Measurements from ENCODE around the gene STUB1. TPM values are rescaled to one million over a fixed set of nuclear protein-coding genes. Genes with fewer than 3 reads are reported as not detected.

Gene STUB1
- total RNA-seq, 1 donor from 2014 or later, result 99.3 TPM

GRCh38 chr16:700684-701584 lies 20.7 kb downstream of the STUB1 start:
- no peak overlapping the region for H3K4me3 Mint-ChIP-seq
- H3K36me3 Mint-ChIP-seq (ENCODE audit: low read depth), result no peaks in the 10 kb centered on the region
- TF ChIP-seq CTCF (conservative IDR thresholded peaks at IDR 0.05), result no peak
- no peak overlapping the region for H3K27ac Mint-ChIP-seq (ENCODE audit: unreplicated experiment)
- H3K9me3 Mint-ChIP-seq, result no peaks in the 10 kb centered on the region
- DNase-seq (ENCODE audit: low read depth, low spot score), result peak; percentile 67
- H3K4me1 Mint-ChIP-seq, result no peaks in the 10 kb centered on the region
- H3K27me3 Mint-ChIP-seq (ENCODE audit: low read depth), result peaks cover 86% of the 10 kb centered on the region

GRCh38 chr16:702341-702740 lies 22.1 kb downstream of the STUB1 start:
- peaks cover 86% of the 10 kb centered on the region for H3K27me3 Mint-ChIP-seq (ENCODE audit: low read depth)
- no peaks in the 10 kb centered on the region for H3K9me3 Mint-ChIP-seq
- no peaks in the 10 kb centered on the region for H3K36me3 Mint-ChIP-seq (ENCODE audit: low read depth)

GRCh38 chr16:703406-703805 lies 23.2 kb downstream of the STUB1 start:
- peaks cover 84% of the 10 kb centered on the region for H3K27me3 Mint-ChIP-seq (ENCODE audit: low read depth)
- H3K4me3 Mint-ChIP-seq, result no peak overlapping the region
- H3K4me1 Mint-ChIP-seq, result no peaks in the 10 kb centered on the region
- H3K9me3 Mint-ChIP-seq, result no peaks in the 10 kb centered on the region
- DNase-seq (ENCODE audit: low read depth, low spot score), result no peak
- H3K27ac Mint-ChIP-seq (ENCODE audit: unreplicated experiment), result no peak overlapping the region
- H3K36me3 Mint-ChIP-seq (ENCODE audit: low read depth), result no peaks in the 10 kb centered on the region
- TF ChIP-seq CTCF (conservative IDR thresholded peaks at IDR 0.05), result no peak

More at GRCh38 chr16:702341-702740, 22.1 kb downstream of the STUB1 start:
- H3K27ac Mint-ChIP-seq (ENCODE audit: unreplicated experiment), result no peak overlapping the region
- TF ChIP-seq CTCF (conservative IDR thresholded peaks at IDR 0.05), result no peak
- DNase-seq (ENCODE audit: low read depth, low spot score), result no peak
- H3K4me1 Mint-ChIP-seq, result no peaks in the 10 kb centered on the region
- no peak overlapping the region for H3K4me3 Mint-ChIP-seq

- no peak for TF ChIP-seq CTCF (conservative IDR thresholded peaks at IDR 0.05)
- no peak overlapping the region for H3K27ac Mint-ChIP-seq (ENCODE audit: unreplicated experiment)
- no peak for DNase-seq (ENCODE audit: low read depth, low spot score)
- no peaks in the 10 kb centered on the region for H3K36me3 Mint-ChIP-seq (ENCODE audit: low read depth)
- H3K27me3 Mint-ChIP-seq (ENCODE audit: low read depth), result peaks cover 84% of the 10 kb centered on the region
- H3K9me3 Mint-ChIP-seq, result no peaks in the 10 kb centered on the region
- no peak overlapping the region for H3K4me3 Mint-ChIP-seq
- H3K4me1 Mint-ChIP-seq, result no peaks in the 10 kb centered on the region
Observed at GRCh38 chr16:704047-704446, 23.8 kb downstream of the STUB1 start.

GRCh38 chr16:704552-705380 lies 24.6 kb downstream of the STUB1 start:
- no peak overlapping the region for H3K27ac Mint-ChIP-seq (ENCODE audit: unreplicated experiment)
- H3K27me3 Mint-ChIP-seq (ENCODE audit: low read depth), result peaks cover 84% of the 10 kb centered on the region
- H3K4me3 Mint-ChIP-seq, result no peak overlapping the region
- no peaks in the 10 kb centered on the region for H3K9me3 Mint-ChIP-seq
- DNase-seq (ENCODE audit: low read depth, low spot score), result no peak
- no peak for TF ChIP-seq CTCF (conservative IDR thresholded peaks at IDR 0.05)
- H3K4me1 Mint-ChIP-seq, result peaks cover 6% of the 10 kb centered on the region
- no peaks in the 10 kb centered on the region for H3K36me3 Mint-ChIP-seq (ENCODE audit: low read depth)

Data from neural crest cell (in vitro differentiated cells).